ENCODE results near the gene GNG14. TPM values are rescaled to one million over a fixed set of nuclear protein-coding genes. Genes with fewer than 3 reads are reported as not detected.

The GNG14 gene
- total and polyA plus RNA-seq, 2 of the 4 experiments (the other 2 are of a cell fraction): not detected

DNA sequence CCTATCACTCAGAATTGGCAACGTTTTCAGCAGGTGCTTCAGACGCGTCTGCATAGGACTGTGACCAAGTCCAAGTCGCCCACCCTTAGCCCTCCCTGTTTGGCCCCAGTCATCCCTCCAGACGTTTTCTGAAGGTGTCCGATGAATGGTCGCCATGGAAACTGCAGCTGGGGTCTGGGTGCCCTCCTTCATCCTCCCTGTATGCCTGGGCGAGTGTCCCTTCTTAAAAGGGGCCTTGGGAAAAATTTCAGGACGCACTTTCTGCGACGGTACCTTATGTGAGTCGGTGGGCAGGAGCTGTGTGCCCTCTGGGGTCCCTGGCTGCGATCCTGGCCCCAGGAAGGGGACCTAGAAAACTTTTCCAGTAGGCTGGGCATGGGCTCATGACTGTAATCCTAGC is 46.3 kb upstream of the GNG14 start:
- Histone ChIP-seq H4K5ac (ENCODE audit: low read depth, low read length) (no peak overlapping the region), H2BK120ac (ENCODE audit: low read depth, low read length) (no peak overlapping the region), H3K27ac (ENCODE audit: insufficient read depth, low read length) (no peak overlapping the region), H2BK15ac (ENCODE audit: low read depth, low read length) (no peak overlapping the region), H3K79me1 (ENCODE audit: low read depth in 1 of 2, low read length in 2 of 2) (no peaks in the 10 kb centered on the region), H2BK20ac (ENCODE audit: low read depth, low read length) (no peak overlapping the region), H4K8ac (ENCODE audit: low read depth in 2 of 2, low read length in 2 of 2) (no peak overlapping the region), H3K23ac (ENCODE audit: low read depth, low read length) (no peak overlapping the region), H2BK5ac (ENCODE audit: low read depth, low read length, poor library complexity, severe bottlenecking) (no peak overlapping the region), H3K4me2 (ENCODE audit: low read depth, low read length) (no peak overlapping the region), H3K9me3 (ENCODE audit: control insufficient read depth, insufficient read depth, low read length) (no peaks in the 10 kb centered on the region), H3K4me1 (ENCODE audit: control insufficient read depth, insufficient read depth, low read length) (peaks cover 3% of the 10 kb centered on the region), H3K27me3 (ENCODE audit: control insufficient read depth, insufficient read depth, low read length) (no peaks in the 10 kb centered on the region), H4K20me1 (ENCODE audit: insufficient read depth, low read length) (no peaks in the 10 kb centered on the region), H3K4ac (ENCODE audit: low read depth, low read length) (no peak overlapping the region), H3K56ac (ENCODE audit: extremely low read depth, insufficient read depth, low read length) (no peak overlapping the region), H3K9ac (ENCODE audit: low read depth, low read length) (no peak overlapping the region), H4K91ac (ENCODE audit: insufficient read depth, low read depth, low read length) (no peak overlapping the region), H3K18ac (ENCODE audit: low read depth, low read length) (no peak overlapping the region), H3K36me3 (ENCODE audit: control insufficient read depth, insufficient read depth, low read length) (no peaks in the 10 kb centered on the region), H2AK9ac (replicated peaks; ENCODE audit: low read depth, low read length, poor library complexity) (no peak overlapping the region), H2AK5ac (ENCODE audit: low read depth, low read length) (no peak overlapping the region), H3K9me1 (ENCODE audit: insufficient read depth, low read length) (no peaks in the 10 kb centered on the region), H2AFZ (replicated peaks; ENCODE audit: low read length, poor library complexity) (no peak overlapping the region), H3K14ac (replicated peaks; ENCODE audit: low read depth, low read length) (no peak overlapping the region), H3K4me3 (ENCODE audit: insufficient read depth, low read depth, low read length) (no peak overlapping the region)
- ATAC-seq (ENCODE audit: low read depth) (no peak), DNase-seq (no peak)
- WGBS, 2 experiments (ENCODE audit: extremely low coverage in 2 of 2, insufficient read length in 1 of 2): 82% methylated on average over 8 of the region's 13 CpGs; no CpG with 5 or more reads in 1 of the 2 experiments
- TF ChIP-seq, protein P1, sequence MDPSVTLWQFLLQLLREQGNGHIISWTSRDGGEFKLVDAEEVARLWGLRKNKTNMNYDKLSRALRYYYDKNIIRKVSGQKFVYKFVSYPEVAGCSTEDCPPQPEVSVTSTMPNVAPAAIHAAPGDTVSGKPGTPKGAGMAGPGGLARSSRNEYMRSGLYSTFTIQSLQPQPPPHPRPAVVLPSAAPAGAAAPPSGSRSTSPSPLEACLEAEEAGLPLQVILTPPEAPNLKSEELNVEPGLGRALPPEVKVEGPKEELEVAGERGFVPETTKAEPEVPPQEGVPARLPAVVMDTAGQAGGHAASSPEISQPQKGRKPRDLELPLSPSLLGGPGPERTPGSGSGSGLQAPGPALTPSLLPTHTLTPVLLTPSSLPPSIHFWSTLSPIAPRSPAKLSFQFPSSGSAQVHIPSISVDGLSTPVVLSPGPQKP (IDR thresholded peaks at IDR 0.05; ENCODE audit: borderline replicate concordance, low read depth, low read length): no peak
- TF ChIP-seq CHD1 (IDR thresholded peaks at IDR 0.05; ENCODE audit: low read depth, low read length): no peak
- dilution Hi-C loops (cut with HindIII; ENCODE audit: low sequenced_read_pairs, unreplicated experiment): no loop called here
- in situ Hi-C loops (cut with MboI; ENCODE audit: low sequenced_read_pairs): no loop called here
- ChIA-PET CTCF (no interaction called here), POLR2A (ENCODE audit: unreplicated experiment) (no interaction called here)
- BruUV-seq (replicated peaks): no TSS peak
- intact Hi-C loops (cut with micrococcal nuclease): no loop called here

Data from IMR-90 (cell line).